HepG2 (cell line): ENCODE data around the gene ASCC3. TPM values are rescaled to one million over a fixed set of nuclear protein-coding genes. Genes with fewer than 3 reads are reported as not detected.

Experiments used
- ATAC-seq: fragments of 200-7000 bp; cut with Tn5 transposase; 3 replicates; pipeline ENCODE4 v1.9.1; 2020; ENCODE audit warnings: mild to moderate bottlenecking, moderate library complexity
- BruUV-seq: library from RNA; stranded (reverse); fragments of 400-500 nt; replicated peaks from 2 replicates; lab custom pipeline; 2021; lab: Mats Ljungman, UMichigan
- CTCF ChIA-PET: fragments of 300-600 bp; formaldehyde crosslinking; extraction: SDS; loops from one replicate; lab custom pipeline; 2021; ENCODE audit warnings: low total read pairs, inconsistent platforms, low intra/inter-chr PET ratio; lab: Yijun Ruan, JAX
- POLR2A ChIA-PET: fragments of 350-600 bp; sonication (Branson Sonifier 250); formaldehyde crosslinking; loops from one replicate; lab custom pipeline; 2020; ENCODE audit warnings: antibody characterized with exemption, inconsistent platforms; lab: Yijun Ruan, JAX
- DNase-seq: peaks from one replicate; pipeline ENCODE4 v3.0.0-alpha.2; 2015; ENCODE audit warnings: low spot score
- FAIRE-seq: peaks from 3 replicates; lab custom pipeline; 2011; peaks lifted over from hg19 to GRCh38; lab: Jason Lieb, UNC
- H2AFZ ChIP-seq: one replicate; pipeline ENCODE4 v1.6.1; 2011; ENCODE audit warnings: low read length, inconsistent platforms
- H3K27ac ChIP-seq: fragments of 300-600 bp; 3 replicates; pipeline ENCODE4 v1.8.0; 2011; ENCODE audit warnings: mixed run types, mild to moderate bottlenecking, mixed read lengths, low read length, inconsistent platforms; ENCODE audit not compliant: insufficient read depth; ENCODE audit errors: extremely low read length
- H3K27me3 ChIP-seq, 2 experiments: fragments of 200-600 bp in 1 of 2; 2 replicates in 1 of 2; 3 replicates in 1 of 2; pipeline versions ENCODE4 v1.6.0 to v1.8.0; 2011; ENCODE audit warnings: low read length in 2 of 2, mild to moderate bottlenecking in 2 of 2, moderate library complexity in 2 of 2, inconsistent platforms in 1 of 2; ENCODE audit not compliant: insufficient read depth in 2 of 2, control insufficient read depth in 1 of 2
- H3K36me3 ChIP-seq, 2 experiments: fragments of 200-600 bp in 1 of 2; replicated peaks in 1 of 2; 2 replicates in 1 of 2; 3 replicates in 1 of 2; pipeline versions ENCODE4 v1.5.1 to v1.8.0; 2011; ENCODE audit warnings: low read length in 2 of 2, inconsistent platforms in 1 of 2; ENCODE audit not compliant: insufficient read depth in 2 of 2, control insufficient read depth in 1 of 2
- H3K4me1 ChIP-seq: 2 replicates; pipeline ENCODE4 v1.5.1; 2012; ENCODE audit warnings: low read length, inconsistent platforms; ENCODE audit not compliant: insufficient read depth
- H3K4me2 ChIP-seq: 2 replicates; pipeline ENCODE4 v1.6.0; 2011; ENCODE audit warnings: low read depth, low read length, inconsistent platforms
- H3K4me3 ChIP-seq, 3 experiments: fragments of 200-600 bp in 1 of 3; sonication (generic), shearing (Covaris generic) in 1 of 3; replicated peaks in 1 of 3; 2 replicates each; pipeline ENCODE4 v1.5.1; 2011 to 2016; ENCODE audit warnings: low read length in 3 of 3, inconsistent platforms in 2 of 3, low read depth in 2 of 3, mild to moderate bottlenecking in 2 of 3, control low read depth in 1 of 3, mixed read lengths in 1 of 3; ENCODE audit not compliant: insufficient read depth in 1 of 3
- H3K79me2 ChIP-seq: one replicate; pipeline ENCODE4 v1.6.1; 2011; ENCODE audit warnings: low read length, inconsistent platforms; ENCODE audit not compliant: insufficient read depth
- H3K9ac ChIP-seq: 2 replicates; pipeline ENCODE4 v1.6.0; 2011; ENCODE audit warnings: mild to moderate bottlenecking, low read depth, low read length, inconsistent platforms; ENCODE audit not compliant: insufficient read depth
- H3K9me3 ChIP-seq: 2 replicates; pipeline ENCODE4 v1.5.1; 2012; ENCODE audit warnings: mild to moderate bottlenecking, low read length
- H4K20me1 ChIP-seq: 2 replicates; pipeline ENCODE4 v1.6.0; 2011; ENCODE audit warnings: inconsistent platforms, mild to moderate bottlenecking, low read length, moderate library complexity; ENCODE audit not compliant: insufficient read depth
- ARID4A ChIP-seq: sonication (generic); formaldehyde crosslinking; IDR thresholded peaks from 2 replicates; pipeline ENCODE4 v1.5.0; 2020; ENCODE audit warnings: mild to moderate bottlenecking, missing genetic modification reagents, borderline replicate concordance
- CEBPZ ChIP-seq: IDR thresholded peaks from 2 replicates; pipeline ENCODE4 v1.6.1; 2012; ENCODE audit warnings: low read length, improper control_type of control experiment
- HOXA9 ChIP-seq: sonication (generic); formaldehyde crosslinking; IDR thresholded peaks from 2 replicates; pipeline ENCODE4 v1.8.1; 2022; ENCODE audit warnings: missing genetic modification reagents, mild to moderate bottlenecking, moderate library complexity, borderline replicate concordance
- KAT7 ChIP-seq: IDR thresholded peaks from 2 replicates; pipeline ENCODE4 v1.6.1; 2018; ENCODE audit warnings: borderline replicate concordance, missing compliant biosample characterization
- ZMAT5 ChIP-seq: sonication (generic); formaldehyde crosslinking; IDR thresholded peaks from 2 replicates; pipeline ENCODE4 v1.5.0; 2020; ENCODE audit warnings: mild to moderate bottlenecking, low read depth, missing genetic modification reagents, borderline replicate concordance
- ZNF652 ChIP-seq: IDR thresholded peaks from 2 replicates; pipeline ENCODE4 v1.6.1; 2016; ENCODE audit warnings: low read depth, borderline replicate concordance
- ZNF703 ChIP-seq: sonication (generic); formaldehyde crosslinking; IDR thresholded peaks from 2 replicates; pipeline ENCODE4 v1.5.1; 2020; ENCODE audit warnings: missing genetic modification reagents, mild to moderate bottlenecking, moderate library complexity, borderline replicate concordance
- WGBS: methylation state at CpG from one replicate; pipeline ENCODE4 v1.1.6; 2017; ENCODE audit warnings: low lambda C conversion rate; 5-methylcytosine and 5-hydroxymethylcytosine counted together
- in situ Hi-C: cut with HindIII; loops from 2 replicates; pipeline ENCODE4 v1.10.0; 2017; ENCODE audit warnings: low pct_unique_long_range_greater_than_20kb; ENCODE audit not compliant: extremely low pct_ligation_motif_present
- intact Hi-C: fragments of 100-400 bp; cut with micrococcal nuclease; formaldehyde crosslinking; loops from one replicate; pipeline ENCODE4 v1.10.0; 2022; ENCODE audit not compliant: unreplicated experiment
- polyA plus RNA-seq, 8 experiments: library from polyadenylated mRNA; depleted of rRNA in 3 of 8; stranded (reverse) in 7 of 8; unstranded in 1 of 8; fragments of >200 nt; fragmentation: Illumina TruSeq in 4 of 8; extraction: Trizol in 4 of 8; gene quantifications; 2 replicates each; pipeline versions ENCODE4 v1.2.1 to v1.2.3, GENCODE V29; 2011 to 2016; ENCODE audit warnings: low read depth in 4 of 8, missing spikeins in 1 of 8, mixed read lengths in 1 of 8; ENCODE audit not compliant: insufficient read depth in 1 of 8
- total RNA-seq, 5 experiments: library from RNA; depleted of rRNA; stranded (reverse); fragments of >200 nt; fragmentation: Illumina TruSeq; extraction: Trizol; gene quantifications; 2 replicates each; pipeline ENCODE4 v1.2.3, GENCODE V29; 2016; ENCODE audit warnings: low read depth in 1 of 5

ASCC3 gene
- total and polyA plus RNA-seq, 2 of the 13 experiments (the other 11 are each of a cell fraction or from before 2014, with no cell fraction given): 23.1 to 55.7 TPM

GRCh38 chr6:100617633-100618350 is 263.3 kb downstream of the ASCC3 start (continued):
- TF ChIP-seq ARID4A (CRISPR knock-in tag) (no peak), ZNF652 (no peak)
- TF ChIP-seq, all 625 proteins: peak for 0

GRCh38 chr6:100614933-100615332 is 266.2 kb downstream of the ASCC3 start:
- in situ Hi-C loops: no loop called here
- Histone ChIP-seq H3K9me3 (no peaks in the 10 kb centered on the region), H4K20me1 (no peaks in the 10 kb centered on the region), H3K4me2 (no peak overlapping the region), H3K36me3 (peaks cover 2 to 3% of the 10 kb centered on the region in 2 experiments; a peak in 1 of 5 replicates), H3K4me3 (no peak overlapping the region), H2AFZ (no peak overlapping the region), H3K27ac (no peak overlapping the region), H3K27me3 (no peaks in the 10 kb centered on the region), H3K9ac (no peak overlapping the region), H3K4me1 (no peaks in the 10 kb centered on the region), H3K79me2 (no peaks in the 10 kb centered on the region)
- no peak for TF ChIP-seq CEBPZ
- no peak for TF ChIP-seq KAT7
- no peak for TF ChIP-seq HOXA9 (CRISPR knock-in tag)
- no peak for TF ChIP-seq ZMAT5 (CRISPR knock-in tag)
- TF ChIP-seq ZNF703 (CRISPR knock-in tag): no peak
- intact Hi-C loops: loop anchor here (5.0 kb wide), 1 partner anchor 247 kb away; no protein-coding TSS in a partner anchor
- 97% methylated on average over 8 of the region's 8 CpGs for WGBS
- ChIA-PET POLR2A (no interaction called here), CTCF (no interaction called here)
- FAIRE-seq (no peak), ATAC-seq (no peak), DNase-seq (no peak)
- no TSS peak for BruUV-seq
